GM12878 (cell line): ENCODE results near the gene GPR141.

ENCODE experiments used
- CTCF ChIP-seq, 3 experiments: IDR thresholded peaks in 2 of 3; conservative IDR thresholded peaks in 1 of 3; 2 replicates each; pipeline ENCODE4 v1.5.1; 2011; ENCODE audit warnings: low read depth in 3 of 3, low read length in 3 of 3, mild to moderate bottlenecking in 3 of 3, control low read depth in 2 of 3, moderate library complexity in 2 of 3, inconsistent platforms in 1 of 3, mixed read lengths in 1 of 3; ENCODE audit not compliant: control insufficient read depth in 2 of 3, insufficient read depth in 1 of 3; ENCODE audit errors: extremely low read depth in 1 of 3
- POLR2A ChIP-seq: IDR thresholded peaks from 2 replicates; pipeline ENCODE4 v1.6.1; 2011; ENCODE audit warnings: low read depth, mild to moderate bottlenecking, low read length

- no peak for TF ChIP-seq CTCF (IDR thresholded peaks at IDR 0.05 in 2 of 3, conservative IDR thresholded peaks at IDR 0.05 in 1 of 3; ENCODE audit: control insufficient read depth in 2 of 3, extremely low read depth in 1 of 3, insufficient read depth in 1 of 3, low read depth in 3 of 3, low read length in 3 of 3)
- TF ChIP-seq POLR2A, result no peak
Observed at GRCh38 chr7:37698782-37699181, 15.2 kb downstream of the GPR141 start.
